ENCODE measurements around the gene SNHG17. TPM values are rescaled to one million over a fixed set of nuclear protein-coding genes. Genes with fewer than 3 reads are reported as not detected.
"Not testable (repeated sequence)": the region's sequence is repeated elsewhere in the genome, so short reads cannot be mapped to it uniquely, and the experiment has no call there.

SNHG17 gene
- total and polyA plus RNA-seq, 10 donors, result 28.7 to 58.0 (median 43.6) TPM

DNA sequence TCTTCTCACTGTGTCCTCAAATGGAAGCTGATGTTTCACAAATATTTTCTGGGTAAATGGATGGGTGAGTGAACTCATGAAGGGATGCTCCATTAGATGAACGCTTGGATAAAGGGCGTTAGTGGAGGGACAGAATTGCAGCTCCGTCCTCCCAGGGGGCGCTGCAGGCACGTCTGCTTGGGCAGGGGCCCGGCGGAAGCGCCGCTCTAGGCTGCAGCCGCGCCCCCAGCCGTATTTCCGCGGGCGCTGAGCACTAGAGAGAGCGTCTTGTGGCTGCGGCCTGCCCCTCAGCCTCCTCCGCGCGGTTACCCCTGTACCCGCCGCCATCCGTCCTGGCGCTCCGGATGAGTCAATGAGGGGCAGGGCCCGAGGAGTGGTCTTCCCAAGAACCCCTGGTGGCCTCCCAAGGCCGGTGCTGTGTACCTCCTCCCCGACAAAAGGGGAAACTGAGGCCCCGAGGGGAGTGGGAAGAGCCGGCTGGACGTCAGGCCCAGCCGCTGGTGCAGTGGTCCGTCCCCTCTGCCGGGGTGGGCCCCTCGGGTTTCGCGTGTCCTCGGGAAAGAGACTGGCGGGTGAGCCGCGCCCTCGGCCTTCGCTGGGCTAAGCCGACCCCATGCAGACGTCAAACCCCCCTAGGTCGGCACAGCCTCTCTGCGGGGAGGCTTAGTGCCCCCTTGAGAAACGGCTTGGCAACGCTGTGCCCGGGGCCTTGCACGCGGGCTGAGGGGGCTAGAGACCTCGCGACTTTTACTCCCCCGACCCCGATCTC is 11.5 kb upstream of the SNHG17 start:
- TF ChIP-seq POLR2A (IDR thresholded peaks at IDR 0.05), result peak; percentile 33 to 84 (median 70)
- peak; percentile 95 to 98 (median 96) for TF ChIP-seq POLR2AphosphoS5 (IDR thresholded peaks at IDR 0.05)
- TF ChIP-seq, protein P1, sequence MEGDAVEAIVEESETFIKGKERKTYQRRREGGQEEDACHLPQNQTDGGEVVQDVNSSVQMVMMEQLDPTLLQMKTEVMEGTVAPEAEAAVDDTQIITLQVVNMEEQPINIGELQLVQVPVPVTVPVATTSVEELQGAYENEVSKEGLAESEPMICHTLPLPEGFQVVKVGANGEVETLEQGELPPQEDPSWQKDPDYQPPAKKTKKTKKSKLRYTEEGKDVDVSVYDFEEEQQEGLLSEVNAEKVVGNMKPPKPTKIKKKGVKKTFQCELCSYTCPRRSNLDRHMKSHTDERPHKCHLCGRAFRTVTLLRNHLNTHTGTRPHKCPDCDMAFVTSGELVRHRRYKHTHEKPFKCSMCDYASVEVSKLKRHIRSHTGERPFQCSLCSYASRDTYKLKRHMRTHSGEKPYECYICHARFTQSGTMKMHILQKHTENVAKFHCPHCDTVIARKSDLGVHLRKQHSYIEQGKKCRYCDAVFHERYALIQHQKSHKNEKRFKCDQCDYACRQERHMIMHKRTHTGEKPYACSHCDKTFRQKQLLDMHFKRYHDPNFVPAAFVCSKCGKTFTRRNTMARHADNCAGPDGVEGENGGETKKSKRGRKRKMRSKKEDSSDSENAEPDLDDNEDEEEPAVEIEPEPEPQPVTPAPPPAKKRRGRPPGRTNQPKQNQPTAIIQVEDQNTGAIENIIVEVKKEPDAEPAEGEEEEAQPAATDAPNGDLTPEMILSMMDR (IDR thresholded peaks at IDR 0.05 in 8 of 11, conservative IDR thresholded peaks at IDR 0.05 in 3 of 11), result peak; percentile 91 to 99 (median 97)
- peaks cover 12 to 33% (median 20%) of the 10 kb centered on the region in 6 donors for H3K4me1 ChIP-seq
- peak; percentile 98 for DNase-seq
- H3K27ac ChIP-seq, result peak overlapping the region; percentile 78 to 91 (median 86)
- H3K36me3 ChIP-seq, result peaks cover 0 to 35% (median 12%) of the 10 kb centered on the region in 6 donors
- peak overlapping the region; percentile 55 to 91 (median 78) for H3K4me3 ChIP-seq
- no peaks in the 10 kb centered on the region for H3K27me3 ChIP-seq (replicated peaks in 1 of 7)
- intact Hi-C loops (cut with DNase I; ENCODE audit: low total_unique reads), result no loop called here
- H3K9me3 ChIP-seq, result no peaks in the 10 kb centered on the region
- WGBS, 5 donors, result 1 to 5% (median 1%) methylated on average over 22 to 56 of the region's 56 CpGs

DNA sequence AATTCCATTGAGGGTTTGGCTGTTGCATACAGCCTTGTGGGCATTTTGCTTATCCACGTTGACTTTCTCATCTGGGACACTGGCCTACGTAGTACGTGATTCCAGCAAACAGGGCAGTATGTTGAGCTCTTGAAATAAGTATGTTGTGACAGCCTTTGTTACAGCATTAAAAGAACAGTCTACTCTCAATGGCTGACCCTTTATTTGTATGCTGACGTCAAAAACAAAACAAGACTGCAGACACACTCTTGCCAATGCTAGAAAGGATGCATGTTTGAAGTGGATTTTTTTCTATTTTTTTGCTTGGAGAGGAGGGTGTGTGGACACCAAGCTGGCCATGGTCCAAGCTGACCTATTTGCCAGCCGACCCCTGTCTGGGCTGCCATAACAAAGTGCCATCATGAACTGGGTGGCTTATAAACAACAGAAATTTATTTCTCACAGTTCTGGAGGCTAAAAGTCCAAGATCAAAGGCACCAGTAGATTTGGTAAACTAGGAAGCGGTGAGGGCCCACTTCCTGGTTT is 10.8 kb upstream of the SNHG17 start:
- peak overlapping the region in 6 of 8 donors; percentile 66 to 91 (median 82) for H3K4me3 ChIP-seq
- 78 to 88% (median 83%) methylated on average over 6 of the region's 6 CpGs for WGBS, 5 donors
- peaks cover 0 to 29% (median 10%) of the 10 kb centered on the region in 6 donors for H3K36me3 ChIP-seq
- TF ChIP-seq POLR2AphosphoS5 (IDR thresholded peaks at IDR 0.05) (no peak), POLR2A (IDR thresholded peaks at IDR 0.05) (no peak)
- TF ChIP-seq, protein P1 (IDR thresholded peaks at IDR 0.05 in 8 of 11, conservative IDR thresholded peaks at IDR 0.05 in 3 of 11), result no peak
- peak overlapping the region in 7 of 8 donors; percentile 78 to 91 (median 87) for H3K27ac ChIP-seq
- intact Hi-C loops (cut with DNase I; ENCODE audit: low total_unique reads), result no loop called here
- peaks cover 12 to 33% (median 20%) of the 10 kb centered on the region in 6 donors for H3K4me1 ChIP-seq
- H3K9me3 ChIP-seq, result no peaks in the 10 kb centered on the region
- no peak for DNase-seq
- H3K27me3 ChIP-seq (replicated peaks in 1 of 7), result no peaks in the 10 kb centered on the region

DNA sequence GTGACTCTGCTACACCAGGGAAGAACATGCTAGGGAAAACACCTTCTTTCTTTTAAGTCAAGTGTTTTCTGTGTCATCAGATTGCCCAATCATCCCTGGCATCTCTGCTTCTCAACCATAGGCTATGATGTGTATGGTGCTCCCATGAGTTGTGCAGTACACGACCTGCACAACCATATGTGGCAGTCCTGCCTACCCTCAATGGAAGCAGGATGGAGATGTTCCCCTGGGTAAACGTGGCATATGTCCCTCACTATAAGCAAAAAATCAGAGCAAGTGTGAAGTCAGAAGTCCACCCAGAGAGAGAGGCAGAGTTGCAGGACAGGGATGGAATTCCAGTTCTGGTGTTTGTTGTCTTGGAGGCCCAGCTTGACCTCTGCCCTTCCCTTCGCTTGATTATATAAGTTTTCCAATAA is 10.3 kb upstream of the SNHG17 start:
- Histone ChIP-seq H3K9me3 (no peaks in the 10 kb centered on the region), H3K27ac (no peak overlapping the region), H3K4me1 (peaks cover 12 to 33% (median 20%) of the 10 kb centered on the region in 6 donors), H3K4me3 (no peak overlapping the region), H3K27me3 (replicated peaks in 1 of 7) (no peaks in the 10 kb centered on the region), H3K36me3 (peaks cover 0 to 23% (median 8%) of the 10 kb centered on the region in 6 donors)
- WGBS, 5 donors, result 84 to 93% (median 87%) methylated on average over 2 to 3 of the region's 3 CpGs
- TF ChIP-seq POLR2AphosphoS5 (IDR thresholded peaks at IDR 0.05) (no peak), POLR2A (IDR thresholded peaks at IDR 0.05) (no peak)
- TF ChIP-seq, protein P1 (IDR thresholded peaks at IDR 0.05 in 8 of 11, conservative IDR thresholded peaks at IDR 0.05 in 3 of 11), result no peak
- intact Hi-C loops (cut with DNase I; ENCODE audit: low total_unique reads), result no loop called here
- no peak for DNase-seq

DNA sequence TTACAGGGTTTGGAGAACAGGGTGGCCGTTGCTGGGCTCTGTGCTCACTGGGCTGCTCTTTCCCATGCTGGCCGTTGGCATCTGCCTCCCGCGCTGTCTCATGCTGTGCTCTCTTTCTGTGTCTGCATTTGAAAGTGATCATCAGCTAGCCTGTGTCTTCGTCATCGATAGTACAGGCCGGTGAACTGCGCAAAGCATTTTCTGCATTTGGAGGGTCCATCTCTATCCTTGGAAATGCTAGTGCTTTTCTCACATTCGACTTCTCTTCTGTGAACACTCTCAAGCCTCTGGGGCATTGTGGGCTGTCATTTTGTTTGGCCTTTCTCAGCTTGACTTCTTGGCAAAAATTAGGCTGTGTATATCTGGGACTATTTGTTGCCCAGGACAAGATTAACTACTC is 6.8 kb upstream of the SNHG17 start:
- TF ChIP-seq POLR2AphosphoS5 (IDR thresholded peaks at IDR 0.05), result no peak
- no peak for TF ChIP-seq POLR2A (IDR thresholded peaks at IDR 0.05)
- TF ChIP-seq, protein P1 (IDR thresholded peaks at IDR 0.05 in 8 of 11, conservative IDR thresholded peaks at IDR 0.05 in 3 of 11), result no peak
- intact Hi-C loops (cut with DNase I; ENCODE audit: low total_unique reads), result no loop called here
- no peaks in the 10 kb centered on the region for H3K27me3 ChIP-seq (replicated peaks in 1 of 7)
- no peaks in the 10 kb centered on the region for H3K9me3 ChIP-seq
- no peak for DNase-seq
- 68 to 85% (median 79%) methylated on average over 9 of the region's 9 CpGs for WGBS, 5 donors
- no peak overlapping the region for H3K4me3 ChIP-seq
- peaks cover 0 to 11% (median 4%) of the 10 kb centered on the region in 6 donors for H3K4me1 ChIP-seq
- H3K27ac ChIP-seq, result no peak overlapping the region
- H3K36me3 ChIP-seq, result no peaks in the 10 kb centered on the region

DNA sequence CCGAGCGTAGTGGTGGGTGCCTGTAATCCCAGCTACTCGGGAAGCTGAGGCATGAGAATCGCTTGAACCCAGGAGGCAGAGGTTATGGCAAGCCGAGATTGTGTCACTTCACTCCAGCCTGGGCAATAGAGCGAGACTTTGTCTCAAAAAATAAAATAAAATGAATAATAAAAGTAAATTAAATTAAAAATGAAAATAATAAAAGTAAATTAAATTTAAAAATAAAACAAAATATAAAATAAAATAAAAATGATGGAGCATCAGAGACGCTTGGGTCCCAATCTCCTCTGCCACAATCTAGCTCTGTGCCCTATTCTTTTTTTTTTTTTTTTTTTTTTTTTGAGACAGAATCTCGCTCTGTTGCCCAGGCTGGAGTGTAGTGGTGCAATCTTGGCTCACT is 6.0 kb upstream of the SNHG17 start:
- WGBS, 5 donors, result 89 to 98% (median 94%) methylated on average over 8 of the region's 8 CpGs
- H3K4me1 ChIP-seq; H3K27me3 ChIP-seq (replicated peaks in 1 of 7); DNase-seq; H3K9me3 ChIP-seq; H3K36me3 ChIP-seq; H3K4me3 ChIP-seq; H3K27ac ChIP-seq; intact Hi-C loops (cut with DNase I; ENCODE audit: low total_unique reads): not testable (repeated sequence)
